Mesodermal cell (in vitro differentiated cells): Measurements from ENCODE around the gene GOLGA8K.
"Not testable (repeated sequence)": the region's sequence is repeated elsewhere in the genome, so short reads cannot be mapped to it uniquely, and the experiment has no call there.

Source experiments
- H3K27ac ChIP-seq: 2 replicates; pipeline ENCODE4 v1.7.0; 2013; ENCODE audit warnings: mild to moderate bottlenecking, low read depth, low read length, moderate library complexity; ENCODE audit not compliant: severe bottlenecking
- H3K36me3 ChIP-seq: 2 replicates; pipeline ENCODE4 v1.7.1; 2013; ENCODE audit warnings: mild to moderate bottlenecking, low read length, moderate library complexity; ENCODE audit not compliant: control insufficient read depth, insufficient read depth
- H3K4me1 ChIP-seq: one replicate; pipeline ENCODE4 v1.7.1; 2013; ENCODE audit warnings: mild to moderate bottlenecking, low read length; ENCODE audit not compliant: insufficient read depth, control insufficient read depth, poor library complexity, severe bottlenecking
- H3K4me3 ChIP-seq: 2 replicates; pipeline ENCODE4 v1.7.0; 2013; ENCODE audit warnings: low read length, control low read depth, mild to moderate bottlenecking; ENCODE audit not compliant: insufficient read depth, poor library complexity, severe bottlenecking; ENCODE audit errors: extremely low read depth
- H3K9me3 ChIP-seq: 2 replicates; pipeline ENCODE4 v1.7.1; 2013; ENCODE audit warnings: mild to moderate bottlenecking, low read length, moderate library complexity; ENCODE audit not compliant: control insufficient read depth
- WGBS, 2 experiments: methylation state at CpG; one replicate each; pipeline ENCODE4 v1.1.5; 2013; ENCODE audit warnings: missing lambda C conversion rate in 2 of 2; ENCODE audit not compliant: insufficient coverage in 2 of 2; 5-methylcytosine and 5-hydroxymethylcytosine counted together

GOLGA8K gene

GRCh38 chr15:32352748-32353147 lies 50.3 kb downstream of the GOLGA8K start:
- H3K9me3 ChIP-seq, H3K27ac ChIP-seq, H3K36me3 ChIP-seq, H3K4me1 ChIP-seq, H3K4me3 ChIP-seq: not testable (repeated sequence)
- WGBS, 2 experiments, result no CpG with 5 or more reads among the region's 7 CpGs

- H3K27ac ChIP-seq, H3K9me3 ChIP-seq, H3K4me1 ChIP-seq, H3K4me3 ChIP-seq, H3K36me3 ChIP-seq: not testable (repeated sequence)
- no CpG with 5 or more reads among the region's 4 CpGs for WGBS, 2 experiments
Observed at GRCh38 chr15:32350563-32351220, 52.4 kb downstream of the GOLGA8K start.

GRCh38 chr15:32347037-32347436 lies 56.1 kb downstream of the GOLGA8K start:
- H3K27ac ChIP-seq, H3K36me3 ChIP-seq, H3K4me1 ChIP-seq, H3K9me3 ChIP-seq, H3K4me3 ChIP-seq: not testable (repeated sequence)
- no CpG with 5 or more reads among the region's 31 CpGs for WGBS, 2 experiments

DNA sequence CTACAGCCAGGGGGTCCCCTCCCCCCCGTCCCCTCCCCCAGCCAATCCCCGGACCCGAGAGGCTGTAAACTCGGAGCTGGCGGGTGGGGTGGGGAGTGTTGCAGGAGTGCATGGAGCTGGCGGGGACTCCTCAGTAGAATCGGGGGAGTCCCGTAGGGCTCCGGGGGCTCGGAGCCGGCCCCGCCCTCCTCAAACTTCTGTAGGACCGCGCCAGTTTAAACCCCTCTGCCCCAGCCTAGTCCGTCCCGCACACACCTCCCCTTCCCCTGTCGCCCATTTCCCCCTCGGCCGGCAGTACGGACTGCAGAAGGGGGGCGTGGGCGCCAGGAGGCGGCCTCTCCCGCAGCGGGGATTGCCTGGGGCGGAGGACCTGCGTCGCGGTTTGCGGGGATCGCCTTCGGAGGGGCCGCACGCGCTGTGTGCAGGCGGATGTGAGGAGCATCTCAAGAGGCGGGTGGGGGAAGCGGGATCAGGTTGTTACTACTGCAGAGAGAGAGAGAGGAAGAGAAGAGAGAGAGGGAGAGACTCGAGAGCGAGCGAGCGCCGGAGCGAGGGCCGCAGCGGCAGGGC lies 57.0 kb downstream of the GOLGA8K start:
- H3K4me1 ChIP-seq, H3K9me3 ChIP-seq, H3K4me3 ChIP-seq, H3K36me3 ChIP-seq, H3K27ac ChIP-seq: not testable (repeated sequence)
- 0% methylated on average over 6 of the region's 46 CpGs; no CpG with 5 or more reads in 1 of the 2 experiments for WGBS, 2 experiments

DNA sequence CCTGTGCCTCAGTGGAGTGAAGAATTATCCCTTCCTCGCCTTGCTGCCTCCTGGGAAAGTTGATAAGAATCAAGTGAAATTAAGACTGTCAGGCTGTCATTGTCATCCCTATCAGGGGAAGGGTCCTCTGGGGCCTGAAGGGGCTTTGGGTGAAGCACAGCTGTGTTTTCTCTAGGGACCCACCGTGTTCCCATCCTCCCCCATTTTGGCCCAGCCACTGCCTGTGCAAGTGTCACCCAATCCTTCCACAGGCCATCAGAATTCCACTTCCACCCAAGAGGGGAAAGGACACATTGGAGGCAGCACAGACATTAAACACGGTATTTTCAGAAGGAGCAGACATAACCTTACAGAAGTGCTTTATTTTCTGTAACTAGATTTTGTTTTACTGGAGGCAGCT lies 59.2 kb downstream of the GOLGA8K start:
- WGBS, 2 experiments, result no CpG with 5 or more reads among the region's 3 CpGs
- H3K27ac ChIP-seq, result not testable (repeated sequence)

More for the DNA sequence above, 59.2 kb downstream of the GOLGA8K start:
- H3K36me3 ChIP-seq, H3K4me1 ChIP-seq, H3K4me3 ChIP-seq, H3K9me3 ChIP-seq: not testable (repeated sequence)
